Epidermal melanocyte (primary cell): ENCODE measurements around the gene MBOAT7.

Source experiments
- DNase-seq: peaks from one replicate; pipeline ENCODE4 v3.0.0; 2011; ENCODE audit warnings: low spot score; ENCODE audit not compliant: insufficient read length

The MBOAT7 gene

GRCh38 chr19:54164369-54165068 lies 24.9 kb downstream of the MBOAT7 start:
- no peak for DNase-seq

DNA sequence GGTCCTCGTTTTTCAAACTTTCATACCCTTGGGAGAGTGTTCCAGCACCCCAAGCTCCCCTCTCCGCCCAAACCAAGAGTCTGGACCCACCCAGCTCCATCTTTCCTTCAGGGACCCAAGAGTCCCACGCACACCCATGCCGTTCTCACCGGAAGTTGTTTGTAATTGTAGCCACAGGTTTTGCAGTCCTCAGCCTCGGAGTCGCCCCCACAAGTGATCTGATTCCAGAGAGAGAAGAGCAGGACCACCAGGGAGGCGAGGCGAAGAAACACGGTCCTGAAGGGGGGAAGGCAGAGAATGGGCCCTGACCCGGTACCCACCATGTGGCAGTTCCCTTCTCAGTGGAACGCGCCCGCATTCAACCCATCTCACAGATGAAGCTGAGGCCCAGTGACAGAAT lies 26.5 kb downstream of the MBOAT7 start:
- no peak for DNase-seq

DNA sequence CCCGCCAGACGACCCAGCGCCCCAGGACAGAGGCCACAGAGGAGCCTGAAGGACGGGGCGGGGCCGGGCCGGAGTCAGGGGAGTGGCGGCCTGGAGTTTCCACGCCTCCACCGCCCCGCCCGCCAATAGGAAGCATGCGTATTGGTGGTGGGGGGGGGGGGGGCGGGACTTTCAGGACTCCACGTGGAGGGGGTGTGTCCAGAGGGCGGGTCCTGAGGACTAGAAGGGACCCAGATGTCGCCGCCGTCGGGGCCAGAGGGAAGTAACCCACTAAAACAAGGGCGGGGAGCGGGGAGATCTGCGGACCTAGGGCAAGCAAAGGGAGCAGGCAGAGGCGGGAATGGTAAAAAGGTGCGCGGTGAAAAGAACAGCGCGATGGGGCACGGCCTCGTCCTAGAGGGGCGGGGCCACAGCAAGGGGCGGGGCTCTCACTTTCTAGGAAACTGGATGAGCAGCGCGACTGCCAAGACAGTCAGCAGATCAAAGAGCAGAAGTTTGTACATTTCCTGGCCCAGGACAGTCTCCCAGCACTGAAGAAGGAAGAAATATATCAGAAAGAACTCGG lies 27.1 kb downstream of the MBOAT7 start:
- peak; percentile 63 for DNase-seq

DNA sequence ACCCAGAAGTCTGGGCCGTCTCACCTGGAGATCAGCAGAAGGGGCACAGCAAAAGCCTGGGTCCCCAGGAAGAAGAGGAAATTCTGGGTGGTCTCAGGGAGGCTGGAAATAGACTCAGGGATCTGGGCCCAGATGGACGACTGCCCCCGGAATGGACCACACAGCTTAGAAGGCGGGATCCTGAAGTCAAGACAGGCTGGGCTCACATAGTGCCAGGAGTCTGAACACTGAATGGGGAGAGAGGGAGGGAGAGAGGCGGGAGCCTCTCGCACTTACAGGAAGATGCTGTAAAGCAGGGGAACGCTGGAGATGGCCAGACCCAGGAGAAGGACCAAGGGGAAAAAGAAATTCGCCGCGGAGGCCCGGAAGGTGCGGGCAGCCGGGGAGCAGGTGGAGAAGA lies 28.5 kb downstream of the MBOAT7 start:
- no peak for DNase-seq

DNA sequence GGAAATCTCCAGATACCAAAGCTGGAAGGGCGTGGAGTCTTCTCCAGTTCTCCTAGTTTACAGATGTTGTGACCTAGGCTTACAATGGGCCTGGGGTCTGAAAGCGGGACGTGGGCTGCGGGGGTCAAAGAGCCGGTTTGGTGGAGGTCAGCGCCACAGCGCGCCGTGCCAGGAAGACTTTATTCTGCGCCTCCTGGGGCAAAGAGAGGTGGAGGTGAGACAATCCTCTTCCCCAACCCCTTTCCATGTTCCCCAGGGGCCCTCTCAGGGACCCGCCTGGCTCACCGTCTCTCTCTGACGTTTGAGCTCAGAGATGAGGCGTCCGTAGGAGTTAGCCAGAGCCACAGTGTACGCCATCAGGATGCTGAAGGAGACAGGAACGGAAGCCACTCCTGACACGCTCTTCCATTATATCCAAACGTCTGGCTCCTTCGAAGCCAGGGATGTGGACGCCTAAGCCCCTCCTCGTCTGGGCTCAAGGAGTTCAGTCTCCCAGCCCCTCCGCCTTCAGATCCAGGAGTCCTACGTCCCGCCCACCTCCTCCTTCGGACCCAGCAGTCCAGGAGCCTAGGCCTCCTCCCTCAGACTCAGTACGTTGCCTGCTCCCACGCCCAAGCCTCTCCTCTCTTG lies 29.1 kb downstream of the MBOAT7 start:
- no peak for DNase-seq

- peak; percentile 100 for DNase-seq
These were observed 29.8 kb downstream of the MBOAT7 start, which contains the start of gene LENG1 for GRCh38 chr19:54159352-54160181. Gene LENG1 (minus strand): TSS chr19:54159721. CDS start chr19:54159695, 26 bp downstream.

GRCh38 chr19:54158812-54159351 lies 30.5 kb downstream of the MBOAT7 start:
- DNase-seq, result peak; percentile 43

DNA sequence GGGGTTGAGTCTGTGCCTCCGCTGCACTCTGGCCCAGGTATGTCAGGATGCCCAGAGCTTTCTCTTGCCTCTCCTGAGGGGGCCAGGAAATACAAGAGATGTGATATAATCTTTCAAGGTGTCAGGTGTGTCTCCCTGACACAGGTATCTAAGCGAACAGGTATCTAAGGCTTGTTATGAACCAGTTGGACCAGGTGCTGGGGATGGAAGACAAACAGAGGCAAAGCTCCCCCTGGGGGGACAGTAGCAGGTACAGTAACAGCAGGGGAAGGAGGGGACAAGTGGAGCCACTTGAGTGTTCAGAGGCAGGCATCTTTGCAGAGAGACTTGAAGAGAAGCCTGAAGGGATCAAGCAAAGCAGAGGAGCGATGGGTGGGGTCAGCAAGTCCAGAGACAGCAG lies 32.4 kb downstream of the MBOAT7 start:
- no peak for DNase-seq

- no peak for DNase-seq
These were observed 32.9 kb downstream of the MBOAT7 start for GRCh38 chr19:54156490-54156889.

DNA sequence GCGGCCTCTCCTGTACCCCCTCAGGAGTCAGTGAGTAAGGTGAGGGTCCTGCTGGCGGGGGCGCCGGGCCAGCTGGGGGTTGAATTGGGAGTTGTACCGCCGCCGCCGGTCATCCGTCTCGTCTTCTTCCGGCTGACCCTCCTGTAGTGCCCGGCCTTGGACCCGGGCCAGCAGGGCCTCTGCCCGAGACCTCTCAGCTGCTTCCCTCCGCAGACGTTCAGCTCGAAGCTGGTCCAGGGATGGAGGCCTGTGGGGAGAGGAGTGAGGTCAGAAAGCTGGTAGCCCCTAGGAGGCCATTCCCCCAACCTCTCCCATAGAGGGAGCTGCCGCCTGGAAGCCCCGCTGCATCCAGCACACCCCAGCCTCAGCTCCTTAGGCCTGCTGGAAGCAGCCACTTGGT lies 33.7 kb downstream of the MBOAT7 start:
- no peak for DNase-seq

GRCh38 chr19:54154603-54155345 lies 34.6 kb downstream of the MBOAT7 start:
- no peak for DNase-seq

DNA sequence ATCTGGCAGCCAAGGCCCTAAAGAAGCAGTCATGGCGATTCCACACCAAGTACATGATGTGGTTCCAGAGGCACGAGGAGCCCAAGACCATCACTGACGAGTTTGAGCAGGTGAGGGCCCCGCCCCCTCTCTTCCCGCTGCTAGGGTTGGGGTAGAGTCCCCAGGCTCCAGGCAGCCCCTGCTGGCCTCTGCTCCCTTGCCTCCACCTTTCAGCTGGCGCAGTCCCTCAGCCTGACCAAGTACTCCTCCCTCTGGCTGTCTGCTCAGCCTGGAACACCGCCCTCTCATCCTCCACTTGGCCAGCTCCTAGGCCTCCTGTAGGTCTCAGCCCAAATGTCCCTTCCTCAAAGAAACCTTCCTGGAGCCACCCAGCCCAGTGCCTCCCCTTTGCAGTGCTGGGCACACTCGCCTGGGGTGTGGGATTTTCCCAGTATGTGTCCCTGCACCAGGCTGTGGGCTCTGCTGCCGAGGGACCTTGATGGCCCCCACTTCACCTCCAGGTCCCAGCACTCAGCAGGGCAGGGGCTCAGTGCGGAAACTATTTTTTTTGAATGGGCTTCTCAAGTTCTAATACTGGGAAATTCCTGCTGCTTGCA lies 35.6 kb downstream of the MBOAT7 start:
- no peak for DNase-seq

DNA sequence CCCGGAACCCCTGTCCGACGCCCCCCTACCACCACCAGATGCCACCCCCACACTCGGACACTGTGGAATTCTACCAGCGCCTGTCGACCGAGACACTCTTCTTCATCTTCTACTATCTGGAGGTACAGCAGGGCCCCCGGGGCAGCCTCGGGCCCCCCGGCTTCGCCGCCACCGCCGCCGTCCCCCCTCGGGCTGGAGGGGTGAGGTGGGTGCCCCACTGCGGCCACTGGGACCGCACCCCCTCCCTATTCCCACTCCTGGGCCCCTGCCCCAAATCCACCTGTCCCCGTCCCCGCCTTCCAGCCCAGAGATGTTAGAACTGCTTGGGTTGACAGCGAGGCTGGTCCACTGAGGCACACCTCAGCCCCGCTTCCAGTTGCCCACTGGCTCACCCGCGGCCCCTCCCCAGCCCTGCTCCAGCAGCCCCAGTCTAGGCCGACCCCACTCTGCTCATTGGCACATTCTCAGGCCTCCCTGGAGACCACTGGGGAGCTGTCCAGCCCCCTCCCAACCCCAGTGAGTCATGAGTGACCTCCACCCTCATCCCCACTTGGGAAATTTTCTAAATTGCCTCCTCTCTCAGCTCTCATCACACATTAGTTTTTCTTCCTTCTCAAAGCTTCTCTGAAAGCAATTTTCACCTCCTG lies 36.4 kb downstream of the MBOAT7 start:
- no peak for DNase-seq

GRCh38 chr19:54152267-54152666 lies 37.1 kb downstream of the MBOAT7 start:
- DNase-seq, result no peak

GRCh38 chr19:54151362-54152035 lies 37.9 kb downstream of the MBOAT7 start:
- DNase-seq, result no peak

GRCh38 chr19:54149021-54149812 lies 40.2 kb downstream of the MBOAT7 start:
- no peak for DNase-seq

DNA sequence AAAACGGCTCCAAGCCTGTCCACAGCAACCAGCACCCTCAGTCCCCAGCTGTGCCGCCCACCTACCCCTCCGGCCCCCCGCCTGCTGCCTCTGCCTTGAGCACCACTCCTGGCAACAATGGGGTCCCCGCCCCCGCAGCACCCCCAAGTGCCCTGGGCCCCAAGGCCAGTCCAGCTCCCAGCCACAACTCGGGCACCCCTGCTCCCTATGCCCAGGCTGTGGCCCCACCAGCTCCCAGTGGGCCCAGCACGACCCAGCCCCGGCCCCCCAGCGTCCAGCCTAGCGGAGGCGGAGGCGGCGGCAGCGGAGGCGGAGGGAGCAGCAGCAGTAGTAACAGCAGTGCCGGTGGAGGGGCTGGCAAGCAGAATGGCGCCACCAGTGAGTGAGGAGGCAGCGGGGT lies 41.2 kb downstream of the MBOAT7 start:
- no peak for DNase-seq

DNA sequence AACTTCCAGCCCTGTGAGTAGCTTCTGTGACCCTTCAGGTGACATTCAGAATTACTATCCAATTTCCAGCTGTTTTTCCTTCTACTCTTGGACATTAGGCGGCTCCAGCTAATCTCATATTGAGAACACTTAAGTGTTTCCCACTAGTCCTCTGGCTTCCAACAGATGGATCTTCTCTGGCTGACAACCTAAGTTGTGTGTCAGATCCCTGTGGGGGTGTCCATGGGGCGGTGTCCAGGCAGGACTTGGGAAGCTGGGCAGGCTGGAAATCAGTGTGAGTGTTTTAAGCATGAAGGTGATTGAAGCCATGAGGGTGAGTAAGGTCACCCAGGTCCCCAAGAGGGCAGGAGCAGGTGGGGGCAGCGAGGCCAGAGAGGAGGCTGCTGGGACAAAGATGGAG lies 41.7 kb downstream of the MBOAT7 start:
- DNase-seq, result no peak
